IMR-90 (cell line): Measurements from ENCODE around the gene KDF1. TPM values are rescaled to one million over a fixed set of nuclear protein-coding genes. Genes with fewer than 3 reads are reported as not detected.

ENCODE experiments used
- ATAC-seq: fragments of 200-7000 bp; cut with Tn5 transposase; 2 replicates; pipeline ENCODE4 v1.9.1; 2020; ENCODE audit warnings: low read depth, mild to moderate bottlenecking, moderate library complexity
- BruUV-seq: library from RNA; stranded (reverse); fragments of 400-500 nt; replicated peaks from 2 replicates; lab custom pipeline; 2021; lab: Mats Ljungman, UMichigan
- CTCF ChIA-PET: fragments of 300-600 bp; formaldehyde crosslinking; extraction: SDS; loops from one replicate; lab custom pipeline; 2021; ENCODE audit warnings: antibody characterized with exemption; lab: Yijun Ruan, JAX
- POLR2A ChIA-PET: fragments of 300-600 bp; sonication (Branson Sonifier 250); formaldehyde crosslinking; loops from one replicate; lab custom pipeline; 2022; ENCODE audit warnings: antibody characterized with exemption; ENCODE audit not compliant: unreplicated experiment; lab: Charles Lee
- DNase-seq: peaks from one replicate; pipeline ENCODE4 v3.0.0; 2013
- H2AFZ ChIP-seq: replicated peaks from 2 replicates; pipeline ENCODE3; 2013; ENCODE audit warnings: low read length, mild to moderate bottlenecking; ENCODE audit not compliant: poor library complexity
- H2AK5ac ChIP-seq: 2 replicates; pipeline ENCODE4 v1.6.1; 2013; ENCODE audit warnings: low read depth, low read length, inconsistent platforms
- H2AK9ac ChIP-seq: replicated peaks from 2 replicates; pipeline ENCODE3; 2013; ENCODE audit warnings: mild to moderate bottlenecking, low read depth, low read length, moderate library complexity; ENCODE audit not compliant: poor library complexity
- H2BK120ac ChIP-seq: 2 replicates; pipeline ENCODE4 v1.6.1; 2013; ENCODE audit warnings: low read depth, low read length, inconsistent platforms
- H2BK15ac ChIP-seq: 3 replicates; pipeline ENCODE4 v1.6.1; 2013; ENCODE audit warnings: low read depth, low read length, inconsistent platforms
- H2BK20ac ChIP-seq: 2 replicates; pipeline ENCODE4 v1.6.1; 2013; ENCODE audit warnings: low read depth, mild to moderate bottlenecking, inconsistent platforms, low read length, moderate library complexity
- H2BK5ac ChIP-seq: 2 replicates; pipeline ENCODE4 v1.6.1; 2013; ENCODE audit warnings: mild to moderate bottlenecking, low read depth, low read length, inconsistent platforms; ENCODE audit not compliant: poor library complexity, severe bottlenecking
- H3K14ac ChIP-seq: replicated peaks from 2 replicates; pipeline ENCODE4 v1.6.1; 2013; ENCODE audit warnings: low read depth, low read length, inconsistent platforms
- H3K18ac ChIP-seq: 2 replicates; pipeline ENCODE4 v1.6.1; 2013; ENCODE audit warnings: low read depth, low read length, control low read depth
- H3K23ac ChIP-seq: 2 replicates; pipeline ENCODE4 v1.6.1; 2013; ENCODE audit warnings: low read depth, low read length, inconsistent platforms
- H3K27ac ChIP-seq: 2 replicates; pipeline ENCODE4 v1.5.1; 2013; ENCODE audit warnings: mild to moderate bottlenecking, control low read depth, low read length; ENCODE audit not compliant: insufficient read depth
- H3K27me3 ChIP-seq: 2 replicates; pipeline ENCODE4 v1.6.1; 2013; ENCODE audit warnings: low read length; ENCODE audit not compliant: control insufficient read depth, insufficient read depth
- H3K36me3 ChIP-seq: 2 replicates; pipeline ENCODE4 v1.6.1; 2013; ENCODE audit warnings: low read length, mixed read lengths; ENCODE audit not compliant: control insufficient read depth, insufficient read depth
- H3K4ac ChIP-seq: 2 replicates; pipeline ENCODE4 v1.6.1; 2013; ENCODE audit warnings: low read depth, low read length, inconsistent platforms
- H3K4me1 ChIP-seq: 2 replicates; pipeline ENCODE4 v1.6.1; 2013; ENCODE audit warnings: low read length, mixed read lengths; ENCODE audit not compliant: control insufficient read depth, insufficient read depth
- H3K4me2 ChIP-seq: 2 replicates; pipeline ENCODE4 v1.6.1; 2013; ENCODE audit warnings: low read depth, mild to moderate bottlenecking, control low read depth, low read length, moderate library complexity
- H3K4me3 ChIP-seq: 2 replicates; pipeline ENCODE4 v1.5.1; 2013; ENCODE audit warnings: low read depth, mild to moderate bottlenecking, control low read depth, low read length, moderate library complexity; ENCODE audit not compliant: insufficient read depth
- H3K56ac ChIP-seq: 2 replicates; pipeline ENCODE4 v1.6.1; 2013; ENCODE audit warnings: low read length, inconsistent platforms; ENCODE audit not compliant: insufficient read depth; ENCODE audit errors: extremely low read depth
- H3K79me1 ChIP-seq, 2 experiments: 2 replicates each; pipeline ENCODE4 v1.6.1; 2013; ENCODE audit warnings: low read length in 2 of 2, inconsistent platforms in 1 of 2, low read depth in 1 of 2
- H3K9ac ChIP-seq: 2 replicates; pipeline ENCODE4 v1.6.1; 2013; ENCODE audit warnings: low read depth, low read length, control low read depth
- H3K9me1 ChIP-seq: 2 replicates; pipeline ENCODE4 v1.6.1; 2013; ENCODE audit warnings: low read length, inconsistent platforms; ENCODE audit not compliant: insufficient read depth
- H3K9me3 ChIP-seq: 2 replicates; pipeline ENCODE4 v1.6.1; 2013; ENCODE audit warnings: low read length; ENCODE audit not compliant: control insufficient read depth, insufficient read depth
- H4K20me1 ChIP-seq: 2 replicates; pipeline ENCODE4 v1.6.1; 2013; ENCODE audit warnings: low read length, inconsistent platforms; ENCODE audit not compliant: insufficient read depth
- H4K5ac ChIP-seq: 2 replicates; pipeline ENCODE4 v1.6.1; 2013; ENCODE audit warnings: mild to moderate bottlenecking, low read depth, low read length, control low read depth
- H4K8ac ChIP-seq, 2 experiments: 2 replicates each; pipeline ENCODE4 v1.6.1; 2013; ENCODE audit warnings: low read depth in 2 of 2, low read length in 2 of 2, control low read depth in 1 of 2, inconsistent platforms in 1 of 2
- H4K91ac ChIP-seq: 2 replicates; pipeline ENCODE4 v1.6.1; 2013; ENCODE audit warnings: low read depth, low read length, inconsistent platforms; ENCODE audit not compliant: insufficient read depth
- BHLHE40 ChIP-seq: fragments of 150-350 bp; IDR thresholded peaks from 2 replicates; pipeline ENCODE4 v1.6.1; 2016; ENCODE audit warnings: mild to moderate bottlenecking, low read depth, low read length
- CHD1 ChIP-seq: IDR thresholded peaks from 2 replicates; pipeline ENCODE4 v1.6.1; 2012; ENCODE audit warnings: low read depth, low read length, improper control_type of control experiment
- CTCF ChIP-seq: conservative IDR thresholded peaks from 2 replicates; pipeline ENCODE4 v1.5.1; 2012; ENCODE audit warnings: mild to moderate bottlenecking, low read depth, low read length, improper control_type of control experiment
- ELK1 ChIP-seq: fragments of 150-350 bp; IDR thresholded peaks from 2 replicates; pipeline ENCODE4 v1.6.1; 2016; ENCODE audit warnings: low read depth, mild to moderate bottlenecking, low read length, moderate library complexity, borderline replicate concordance
- FOS ChIP-seq: fragments of 150-350 bp; IDR thresholded peaks from 2 replicates; pipeline ENCODE4 v1.6.1; 2016; ENCODE audit warnings: low read depth, low read length
- MAFK ChIP-seq: IDR thresholded peaks from 2 replicates; pipeline ENCODE4 v1.6.1; 2012; ENCODE audit warnings: low read depth, low read length, improper control_type of control experiment
- MXI1 ChIP-seq: IDR thresholded peaks from 2 replicates; pipeline ENCODE4 v1.6.1; 2012; ENCODE audit warnings: low read depth, mild to moderate bottlenecking, low read length, moderate library complexity, borderline replicate concordance
- NFE2L2 ChIP-seq: fragments of 150-350 bp; IDR thresholded peaks from 2 replicates; pipeline ENCODE4 v1.6.1; 2016; ENCODE audit warnings: low read depth, mild to moderate bottlenecking, low read length
- POLR2A ChIP-seq: IDR thresholded peaks from 2 replicates; pipeline ENCODE4 v1.6.1; 2012; ENCODE audit warnings: mild to moderate bottlenecking, low read depth, low read length
- RCOR1 ChIP-seq: IDR thresholded peaks from 2 replicates; pipeline ENCODE4 v1.6.1; 2012; ENCODE audit warnings: mild to moderate bottlenecking, low read length, improper control_type of control experiment; ENCODE audit not compliant: insufficient replicate concordance
- RFX5 ChIP-seq: IDR thresholded peaks from 2 replicates; pipeline ENCODE4 v1.8.0; 2012; ENCODE audit warnings: low read depth, mild to moderate bottlenecking, low read length, moderate library complexity
- SMC3 ChIP-seq: fragments of 150-350 bp; IDR thresholded peaks from 2 replicates; pipeline ENCODE4 v1.6.1; 2016; ENCODE audit warnings: low read depth, mild to moderate bottlenecking, antibody characterized with exemption, low read length, moderate library complexity
- WGBS, 2 experiments: methylation state at CpG; one replicate each; pipeline versions ENCODE4 v1.1.5 to v1.1.7; 2013; ENCODE audit warnings: missing lambda C conversion rate in 2 of 2; ENCODE audit not compliant: insufficient read length in 1 of 2; ENCODE audit errors: extremely low coverage in 2 of 2; 5-methylcytosine and 5-hydroxymethylcytosine counted together
- dilution Hi-C: fragments of 300-500 bp; cut with HindIII; formaldehyde crosslinking; loops from one replicate; pipeline ENCODE4 v1.14.3; 2018; ENCODE audit warnings: low sequenced_read_pairs; ENCODE audit not compliant: unreplicated experiment
- in situ Hi-C: fragments of 300-500 bp; cut with MboI; formaldehyde crosslinking; loops from 3 replicates; pipeline ENCODE4 v1.14.3; 2019; ENCODE audit warnings: low sequenced_read_pairs, inconsistent platforms, mixed read lengths
- intact Hi-C: fragments of 100-400 bp; cut with micrococcal nuclease; formaldehyde crosslinking; loops from 2 replicates; pipeline ENCODE4 v1.10.0; 2022
- polyA plus RNA-seq, 3 experiments: library from polyadenylated mRNA; depleted of rRNA; stranded (reverse); fragments of >200 nt; gene quantifications; 2 replicates each; pipeline ENCODE4 v1.2.3, GENCODE V29; 2012; ENCODE audit warnings: low replicate concordance in 1 of 3
- total RNA-seq: library from RNA; depleted of rRNA; stranded (reverse); fragments of >200 nt; gene quantifications from 2 replicates; pipeline ENCODE4 v1.2.3, GENCODE V29; 2012

The KDF1 gene
- total and polyA plus RNA-seq, 2 of the 4 experiments (the other 2 are of a cell fraction) = not detected

GRCh38 chr1:26946270-26946669 lies 14.0 kb downstream of the KDF1 start:
- H3K36me3 ChIP-seq = peaks cover 46% of the 10 kb centered on the region
- ATAC-seq = no peak
- ChIA-PET POLR2A (no interaction called here), CTCF (no interaction called here)
- H3K4me2 ChIP-seq = no peak overlapping the region
- in situ Hi-C loops (no loop called here), dilution Hi-C loops (no loop called here), intact Hi-C loops (no loop called here)
- no peak overlapping the region for H2BK15ac ChIP-seq
- H2BK5ac ChIP-seq = no peak overlapping the region
- WGBS, 2 experiments = no CpG with 5 or more reads among the region's 4 CpGs
- no peak overlapping the region for H2AFZ ChIP-seq
- H3K56ac ChIP-seq = no peak overlapping the region
- H3K4ac ChIP-seq = no peak overlapping the region
- no peak overlapping the region for H3K27ac ChIP-seq
- TSS peak; percentile 84 for BruUV-seq
- H3K18ac ChIP-seq = no peak overlapping the region
- H3K79me1 ChIP-seq = peaks cover 3 to 10% of the 10 kb centered on the region in 2 experiments; a peak in 2 of 4 replicates
- no peak overlapping the region for H3K4me3 ChIP-seq
- no peak overlapping the region for H2BK120ac ChIP-seq
- H3K27me3 ChIP-seq = no peaks in the 10 kb centered on the region
- no peak overlapping the region for H2AK5ac ChIP-seq
- H3K9me1 ChIP-seq = 0 out of 2 replicates have a peak, but pooled peaks cover 7% of the 10 kb centered on the region
- no peaks in the 10 kb centered on the region; the same call in 1 of the 2 replicates for H4K20me1 ChIP-seq
- H3K4me1 ChIP-seq = no peaks in the 10 kb centered on the region
- no peak overlapping the region for H4K5ac ChIP-seq
- no peak overlapping the region for H2AK9ac ChIP-seq
- H4K91ac ChIP-seq = no peak overlapping the region
- H3K9me3 ChIP-seq = no peaks in the 10 kb centered on the region
- H3K14ac ChIP-seq = no peak overlapping the region
- TF ChIP-seq RFX5 (no peak), CHD1 (no peak), SMC3 (no peak), POLR2A (no peak), MAFK (no peak), ELK1 (no peak), BHLHE40 (no peak), RCOR1 (no peak), MXI1 (no peak), FOS (no peak), CTCF (no peak), NFE2L2 (no peak)
- no peak overlapping the region for H4K8ac ChIP-seq
- H2BK20ac ChIP-seq = no peak overlapping the region
- H3K9ac ChIP-seq = no peak overlapping the region
- no peak for DNase-seq
- no peak overlapping the region for H3K23ac ChIP-seq
